ENCODE data around the gene KLF9. TPM values are rescaled to one million over a fixed set of nuclear protein-coding genes. Genes with fewer than 3 reads are reported as not detected.

The KLF9 gene
- total and polyA plus RNA-seq, 9 of the 15 experiments (the other 6 are each of a cell fraction or from before 2014, with no cell fraction given), result 3.3 to 11.9 (median 6.9) TPM

- TF ChIP-seq, protein P1, sequence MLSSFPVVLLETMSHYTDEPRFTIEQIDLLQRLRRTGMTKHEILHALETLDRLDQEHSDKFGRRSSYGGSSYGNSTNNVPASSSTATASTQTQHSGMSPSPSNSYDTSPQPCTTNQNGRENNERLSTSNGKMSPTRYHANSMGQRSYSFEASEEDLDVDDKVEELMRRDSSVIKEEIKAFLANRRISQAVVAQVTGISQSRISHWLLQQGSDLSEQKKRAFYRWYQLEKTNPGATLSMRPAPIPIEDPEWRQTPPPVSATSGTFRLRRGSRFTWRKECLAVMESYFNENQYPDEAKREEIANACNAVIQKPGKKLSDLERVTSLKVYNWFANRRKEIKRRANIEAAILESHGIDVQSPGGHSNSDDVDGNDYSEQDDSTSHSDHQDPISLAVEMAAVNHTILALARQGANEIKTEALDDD (IDR thresholded peaks at IDR 0.05), result no peak
- TF ChIP-seq CBX2 (IDR thresholded peaks at IDR 0.05; ENCODE audit: insufficient read depth, low read length, poor library complexity, severe bottlenecking) (no peak), PHB (CRISPR knock-in tag; IDR thresholded peaks at IDR 0.05) (no peak), SMAD3 (CRISPR knock-in tag; conservative IDR thresholded peaks at IDR 0.05) (no peak), STAT5A (IDR thresholded peaks at IDR 0.05; ENCODE audit: borderline replicate concordance, low read length) (0 out of 2 replicates have a peak, but pooled peaks have one; percentile 24), NELFE (IDR thresholded peaks at IDR 0.05; ENCODE audit: insufficient read depth, insufficient read length) (no peak), GTF2F1 (IDR thresholded peaks at IDR 0.05; ENCODE audit: low read depth, low read length) (no peak), ADNP (tag; IDR thresholded peaks at IDR 0.05) (no peak), SP1 (CRISPR knock-in tag; IDR thresholded peaks at IDR 0.05) (peak; percentile 88), STAG1 (CRISPR knock-in tag; IDR thresholded peaks at IDR 0.05; ENCODE audit: borderline replicate concordance) (no peak), DIDO1 (tag; IDR thresholded peaks at IDR 0.05; ENCODE audit: low read depth) (no peak), NR2C1 (IDR thresholded peaks at IDR 0.05) (no peak), NR2C1 (tag; IDR thresholded peaks at IDR 0.05) (no peak)
- TF ChIP-seq, protein P2, sequence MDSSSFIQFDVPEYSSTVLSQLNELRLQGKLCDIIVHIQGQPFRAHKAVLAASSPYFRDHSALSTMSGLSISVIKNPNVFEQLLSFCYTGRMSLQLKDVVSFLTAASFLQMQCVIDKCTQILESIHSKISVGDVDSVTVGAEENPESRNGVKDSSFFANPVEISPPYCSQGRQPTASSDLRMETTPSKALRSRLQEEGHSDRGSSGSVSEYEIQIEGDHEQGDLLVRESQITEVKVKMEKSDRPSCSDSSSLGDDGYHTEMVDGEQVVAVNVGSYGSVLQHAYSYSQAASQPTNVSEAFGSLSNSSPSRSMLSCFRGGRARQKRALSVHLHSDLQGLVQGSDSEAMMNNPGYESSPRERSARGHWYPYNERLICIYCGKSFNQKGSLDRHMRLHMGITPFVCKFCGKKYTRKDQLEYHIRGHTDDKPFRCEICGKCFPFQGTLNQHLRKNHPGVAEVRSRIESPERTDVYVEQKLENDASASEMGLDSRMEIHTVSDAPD (CRISPR knock-in tag; IDR thresholded peaks at IDR 0.05), result no peak
- TF ChIP-seq, protein P3, sequence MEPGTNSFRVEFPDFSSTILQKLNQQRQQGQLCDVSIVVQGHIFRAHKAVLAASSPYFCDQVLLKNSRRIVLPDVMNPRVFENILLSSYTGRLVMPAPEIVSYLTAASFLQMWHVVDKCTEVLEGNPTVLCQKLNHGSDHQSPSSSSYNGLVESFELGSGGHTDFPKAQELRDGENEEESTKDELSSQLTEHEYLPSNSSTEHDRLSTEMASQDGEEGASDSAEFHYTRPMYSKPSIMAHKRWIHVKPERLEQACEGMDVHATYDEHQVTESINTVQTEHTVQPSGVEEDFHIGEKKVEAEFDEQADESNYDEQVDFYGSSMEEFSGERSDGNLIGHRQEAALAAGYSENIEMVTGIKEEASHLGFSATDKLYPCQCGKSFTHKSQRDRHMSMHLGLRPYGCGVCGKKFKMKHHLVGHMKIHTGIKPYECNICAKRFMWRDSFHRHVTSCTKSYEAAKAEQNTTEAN (CRISPR knock-in tag; IDR thresholded peaks at IDR 0.05), result 0 out of 2 replicates have a peak, but pooled peaks have one; percentile 38
- TF ChIP-seq, protein P4, sequence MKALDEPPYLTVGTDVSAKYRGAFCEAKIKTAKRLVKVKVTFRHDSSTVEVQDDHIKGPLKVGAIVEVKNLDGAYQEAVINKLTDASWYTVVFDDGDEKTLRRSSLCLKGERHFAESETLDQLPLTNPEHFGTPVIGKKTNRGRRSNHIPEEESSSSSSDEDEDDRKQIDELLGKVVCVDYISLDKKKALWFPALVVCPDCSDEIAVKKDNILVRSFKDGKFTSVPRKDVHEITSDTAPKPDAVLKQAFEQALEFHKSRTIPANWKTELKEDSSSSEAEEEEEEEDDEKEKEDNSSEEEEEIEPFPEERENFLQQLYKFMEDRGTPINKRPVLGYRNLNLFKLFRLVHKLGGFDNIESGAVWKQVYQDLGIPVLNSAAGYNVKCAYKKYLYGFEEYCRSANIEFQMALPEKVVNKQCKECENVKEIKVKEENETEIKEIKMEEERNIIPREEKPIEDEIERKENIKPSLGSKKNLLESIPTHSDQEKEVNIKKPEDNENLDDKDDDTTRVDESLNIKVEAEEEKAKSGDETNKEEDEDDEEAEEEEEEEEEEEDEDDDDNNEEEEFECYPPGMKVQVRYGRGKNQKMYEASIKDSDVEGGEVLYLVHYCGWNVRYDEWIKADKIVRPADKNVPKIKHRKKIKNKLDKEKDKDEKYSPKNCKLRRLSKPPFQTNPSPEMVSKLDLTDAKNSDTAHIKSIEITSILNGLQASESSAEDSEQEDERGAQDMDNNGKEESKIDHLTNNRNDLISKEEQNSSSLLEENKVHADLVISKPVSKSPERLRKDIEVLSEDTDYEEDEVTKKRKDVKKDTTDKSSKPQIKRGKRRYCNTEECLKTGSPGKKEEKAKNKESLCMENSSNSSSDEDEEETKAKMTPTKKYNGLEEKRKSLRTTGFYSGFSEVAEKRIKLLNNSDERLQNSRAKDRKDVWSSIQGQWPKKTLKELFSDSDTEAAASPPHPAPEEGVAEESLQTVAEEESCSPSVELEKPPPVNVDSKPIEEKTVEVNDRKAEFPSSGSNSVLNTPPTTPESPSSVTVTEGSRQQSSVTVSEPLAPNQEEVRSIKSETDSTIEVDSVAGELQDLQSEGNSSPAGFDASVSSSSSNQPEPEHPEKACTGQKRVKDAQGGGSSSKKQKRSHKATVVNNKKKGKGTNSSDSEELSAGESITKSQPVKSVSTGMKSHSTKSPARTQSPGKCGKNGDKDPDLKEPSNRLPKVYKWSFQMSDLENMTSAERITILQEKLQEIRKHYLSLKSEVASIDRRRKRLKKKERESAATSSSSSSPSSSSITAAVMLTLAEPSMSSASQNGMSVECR (CRISPR knock-in tag; IDR thresholded peaks at IDR 0.05), result peak; percentile 88
- TF ChIP-seq, protein P5, sequence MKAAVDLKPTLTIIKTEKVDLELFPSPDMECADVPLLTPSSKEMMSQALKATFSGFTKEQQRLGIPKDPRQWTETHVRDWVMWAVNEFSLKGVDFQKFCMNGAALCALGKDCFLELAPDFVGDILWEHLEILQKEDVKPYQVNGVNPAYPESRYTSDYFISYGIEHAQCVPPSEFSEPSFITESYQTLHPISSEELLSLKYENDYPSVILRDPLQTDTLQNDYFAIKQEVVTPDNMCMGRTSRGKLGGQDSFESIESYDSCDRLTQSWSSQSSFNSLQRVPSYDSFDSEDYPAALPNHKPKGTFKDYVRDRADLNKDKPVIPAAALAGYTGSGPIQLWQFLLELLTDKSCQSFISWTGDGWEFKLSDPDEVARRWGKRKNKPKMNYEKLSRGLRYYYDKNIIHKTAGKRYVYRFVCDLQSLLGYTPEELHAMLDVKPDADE (conservative IDR thresholded peaks at IDR 0.05; ENCODE audit: control insufficient read depth, low read depth, low read length), result no peak
Measured at GRCh38 chr9:70413799-70414775, at the start of gene KLF9 (continued).
